AG04449 (cell line): Measurements from ENCODE around the gene NEMP1.
A peak's percentile ranks its signal among the peaks of the same experiment; 100 is the strongest.
"Not testable (repeated sequence)": the region's sequence is repeated elsewhere in the genome, so short reads cannot be mapped to it uniquely, and the experiment has no call there.

ENCODE experiments used
- CTCF ChIA-PET: fragments of 350-600 bp; formaldehyde crosslinking; extraction: SDS; loops from one replicate; lab custom pipeline; 2021; ENCODE audit warnings: antibody characterized with exemption; lab: Yijun Ruan, JAX
- POLR2A ChIA-PET: fragments of 400-600, 350-600 bp; formaldehyde crosslinking; extraction: SDS; loops from one replicate; lab custom pipeline; 2020; ENCODE audit warnings: antibody characterized with exemption, inconsistent platforms; lab: Yijun Ruan, JAX
- DNase-seq: peaks from one replicate; pipeline ENCODE4 v3.0.0-alpha.2; 2010; ENCODE audit warnings: low read depth, low spot score
- H3K4me3 ChIP-seq: 2 replicates; pipeline ENCODE4 v1.5.1; 2011; ENCODE audit warnings: low read depth, mild to moderate bottlenecking, control low read depth, low read length
- CTCF ChIP-seq: IDR thresholded peaks from one replicate; pipeline ENCODE4 v1.5.1; 2011; ENCODE audit warnings: mild to moderate bottlenecking, moderate library complexity, low read length, control low read depth, inconsistent platforms; ENCODE audit not compliant: insufficient read depth; ENCODE audit errors: missing control alignments

NEMP1 gene

GRCh38 chr12:57124261-57124877, 45.8 kb upstream of the NEMP1 start:
- CTCF ChIA-PET = interaction anchor here (0.7 to 24.7 kb wide), 42 partner anchors 7 to 454 kb away, joined by 3 to 874 read pairs (median 7); partner anchors contain the start of genes LRP1-AS, NEMP1, SHMT2 and STAC3
- no peak for DNase-seq
- POLR2A ChIA-PET = interaction anchor here (0.7 to 1.0 kb wide), 3 partner anchors 9 to 31 kb away, joined by 3 to 4 read pairs (median 3); no protein-coding TSS in a partner anchor
- TF ChIP-seq CTCF = peak; percentile 88
- no peak overlapping the region for H3K4me3 ChIP-seq

- no peak for DNase-seq
- no peak for TF ChIP-seq CTCF
- H3K4me3 ChIP-seq = no peak overlapping the region
- POLR2A ChIA-PET = interaction anchor here (0.7 to 1.0 kb wide), 2 partner anchors 10 to 31 kb away, joined by 3 to 4 read pairs; no protein-coding TSS in a partner anchor
- CTCF ChIA-PET = interaction anchor here (0.9 to 24.7 kb wide), 42 partner anchors 7 to 454 kb away, joined by 3 to 874 read pairs (median 7); partner anchors contain the start of genes LRP1-AS, NEMP1, SHMT2 and STAC3
These were observed 45.2 kb upstream of the NEMP1 start for GRCh38 chr12:57123813-57124212.

GRCh38 chr12:57120718-57121117, 42.1 kb upstream of the NEMP1 start:
- DNase-seq, H3K4me3 ChIP-seq, POLR2A ChIA-PET: not testable (repeated sequence)
- CTCF ChIA-PET = interaction anchor here (0.8 to 24.7 kb wide), 8 partner anchors 9 to 124 kb away, joined by 3 to 874 read pairs (median 22); partner anchors contain the start of gene STAT6

GRCh38 chr12:57119294-57120085, 40.9 kb upstream of the NEMP1 start:
- POLR2A ChIA-PET = interaction anchor here (1.6 kb wide), 1 partner anchor 31 kb away, joined by 3 read pairs; the partner anchor contains the start of gene NAB2
- CTCF ChIA-PET = interaction anchor here (1.1 to 24.7 kb wide), 5 partner anchors 8 to 95 kb away, joined by 3 to 874 read pairs (median 148); partner anchors contain the start of gene STAT6

GRCh38 chr12:57118711-57119271, 40.2 kb upstream of the NEMP1 start:
- no peak for DNase-seq
- POLR2A ChIA-PET = interaction anchor here (1.6 kb wide), 1 partner anchor 30 kb away, joined by 3 read pairs; the partner anchor contains the start of gene NAB2
- TF ChIP-seq CTCF = no peak
- H3K4me3 ChIP-seq = no peak overlapping the region
- CTCF ChIA-PET = interaction anchor here (1.1 to 24.7 kb wide), 7 partner anchors 7 to 344 kb away, joined by 3 to 874 read pairs (median 6); partner anchors contain the start of gene LRP1

More at GRCh38 chr12:57119294-57120085, 40.9 kb upstream of the NEMP1 start:
- no peak overlapping the region for H3K4me3 ChIP-seq
- TF ChIP-seq CTCF = no peak
- no peak for DNase-seq

- POLR2A ChIA-PET = interaction anchor here (0.8 kb wide), 1 partner anchor 13 kb away, joined by 3 read pairs; no protein-coding TSS in a partner anchor
- CTCF ChIA-PET = interaction anchor here (0.6 to 24.7 kb wide), 8 partner anchors 9 to 62 kb away, joined by 3 to 874 read pairs (median 3); partner anchors contain the start of genes LRP1 and NAB2
- no peak overlapping the region for H3K4me3 ChIP-seq
- DNase-seq = no peak
- no peak for TF ChIP-seq CTCF
These were observed 38.1 kb upstream of the NEMP1 start for GRCh38 chr12:57116580-57117281.
